OCI-LY3 (cell line): ENCODE data around the gene HMGXB4.

Experiments used
- EZH2phosphoT487 ChIP-seq: fragments of 200-600 bp; shearing (Covaris generic); IDR thresholded peaks from 2 replicates; pipeline ENCODE4 v1.6.1; 2018; ENCODE audit warnings: antibody characterized with exemption, mixed run types, low read depth
- TF ChIP-seq, protein P1 (sequence below): fragments of 200-600, 300-600 bp; sonication (generic); IDR thresholded peaks from 2 replicates; pipeline ENCODE4 v1.5.1; 2014; ENCODE audit warnings: antibody characterized with exemption, low read length, low read depth

DNA sequence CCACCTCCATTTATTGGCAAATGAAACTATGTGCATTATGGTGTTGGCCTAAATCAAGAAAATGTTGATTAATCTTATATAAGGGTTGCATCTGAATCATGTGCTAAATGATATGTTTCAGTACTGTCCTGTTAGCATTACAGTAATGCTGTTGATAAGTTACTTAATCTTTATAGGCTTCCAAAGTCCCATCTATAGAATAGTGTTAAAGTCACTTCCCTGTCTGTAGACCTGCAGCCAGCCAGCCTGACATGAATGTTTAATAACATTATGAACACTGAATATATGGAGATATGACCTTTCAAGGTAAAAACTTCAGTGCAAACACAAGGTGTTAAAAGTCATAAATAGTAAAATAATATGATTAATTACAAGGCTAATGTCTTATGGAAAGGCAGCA is 38.8 kb downstream of the HMGXB4 start:
- TF ChIP-seq, protein P1, sequence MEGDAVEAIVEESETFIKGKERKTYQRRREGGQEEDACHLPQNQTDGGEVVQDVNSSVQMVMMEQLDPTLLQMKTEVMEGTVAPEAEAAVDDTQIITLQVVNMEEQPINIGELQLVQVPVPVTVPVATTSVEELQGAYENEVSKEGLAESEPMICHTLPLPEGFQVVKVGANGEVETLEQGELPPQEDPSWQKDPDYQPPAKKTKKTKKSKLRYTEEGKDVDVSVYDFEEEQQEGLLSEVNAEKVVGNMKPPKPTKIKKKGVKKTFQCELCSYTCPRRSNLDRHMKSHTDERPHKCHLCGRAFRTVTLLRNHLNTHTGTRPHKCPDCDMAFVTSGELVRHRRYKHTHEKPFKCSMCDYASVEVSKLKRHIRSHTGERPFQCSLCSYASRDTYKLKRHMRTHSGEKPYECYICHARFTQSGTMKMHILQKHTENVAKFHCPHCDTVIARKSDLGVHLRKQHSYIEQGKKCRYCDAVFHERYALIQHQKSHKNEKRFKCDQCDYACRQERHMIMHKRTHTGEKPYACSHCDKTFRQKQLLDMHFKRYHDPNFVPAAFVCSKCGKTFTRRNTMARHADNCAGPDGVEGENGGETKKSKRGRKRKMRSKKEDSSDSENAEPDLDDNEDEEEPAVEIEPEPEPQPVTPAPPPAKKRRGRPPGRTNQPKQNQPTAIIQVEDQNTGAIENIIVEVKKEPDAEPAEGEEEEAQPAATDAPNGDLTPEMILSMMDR = no peak
- TF ChIP-seq EZH2phosphoT487 = no peak
